Measurements from ENCODE around the gene USF1.
"Not testable (repeated sequence)": the region's sequence is repeated elsewhere in the genome, so short reads cannot be mapped to it uniquely, and the experiment has no call there.

The USF1 gene

GRCh38 chr1:161017756-161018630 lies 27.8 kb downstream of the USF1 start:
- DNase-seq (ENCODE audit: low read depth) = no peak
- H3K4me3 ChIP-seq (ENCODE audit: control insufficient read depth, low read depth, low read length) = no peak overlapping the region
- TF ChIP-seq CTCF (conservative IDR thresholded peaks at IDR 0.05; ENCODE audit: control insufficient read depth, insufficient read depth, low read depth, low read length) = no peak

- DNase-seq (ENCODE audit: low read depth); H3K4me3 ChIP-seq (ENCODE audit: control insufficient read depth, low read depth, low read length): not testable (repeated sequence)
Observed at GRCh38 chr1:161017181-161017580, 28.6 kb downstream of the USF1 start.

DNA sequence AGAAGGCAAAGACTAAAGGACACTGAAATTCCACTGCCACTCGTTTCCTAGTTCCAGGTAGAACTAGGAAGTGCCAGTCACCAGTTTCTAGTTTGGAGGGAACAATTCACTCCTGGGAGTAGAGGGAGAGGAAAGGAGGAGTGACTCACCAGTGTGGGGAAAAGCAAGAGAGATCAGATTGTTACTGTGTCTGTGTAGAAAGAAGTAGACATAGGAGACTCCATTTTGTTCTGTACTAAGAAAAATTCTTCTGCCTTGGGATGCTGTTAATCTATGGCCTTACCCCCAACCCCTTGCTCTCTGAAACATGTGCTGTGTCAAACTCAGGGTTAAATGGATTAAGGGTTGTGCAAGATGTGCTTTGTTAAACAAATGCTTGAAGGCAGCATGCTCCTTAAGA lies 29.1 kb downstream of the USF1 start:
- DNase-seq (ENCODE audit: low read depth); H3K4me3 ChIP-seq (ENCODE audit: control insufficient read depth, low read depth, low read length): not testable (repeated sequence)

DNA sequence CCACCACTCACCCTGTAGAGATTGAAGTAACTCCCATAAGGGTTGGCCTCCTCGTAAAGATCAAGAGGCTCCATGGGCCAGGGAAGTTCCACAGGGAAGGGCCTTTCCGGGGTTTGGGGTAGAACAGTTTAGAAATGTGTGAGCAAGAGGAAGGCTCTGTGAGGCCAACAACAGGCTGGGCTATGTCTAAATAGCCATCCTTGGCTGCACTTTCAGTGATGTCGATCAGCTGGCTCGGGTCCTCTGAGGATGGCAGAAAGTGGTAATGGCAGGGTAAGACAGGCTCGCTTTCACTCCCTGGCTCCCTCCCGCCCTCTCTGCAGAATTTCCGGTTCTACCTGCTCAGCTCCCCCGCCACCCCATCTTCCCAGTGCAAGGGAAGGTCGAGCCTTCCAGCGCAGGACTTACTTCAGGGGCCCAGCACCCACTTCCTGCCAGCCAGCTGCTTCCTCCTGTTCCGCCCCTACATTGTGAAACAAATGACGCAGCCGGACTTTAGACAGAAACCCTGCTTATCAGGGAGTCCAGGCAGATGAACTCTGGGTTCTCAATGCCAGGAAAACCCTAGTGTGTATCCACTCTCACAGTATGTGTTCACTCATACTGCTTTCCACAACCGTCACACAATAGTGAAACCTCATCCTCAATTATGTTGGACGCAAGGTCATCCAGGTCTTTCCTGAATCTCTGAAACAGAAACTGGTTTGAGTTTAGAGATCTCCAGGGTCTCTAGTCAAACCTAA lies 32.1 kb downstream of the USF1 start:
- TF ChIP-seq CTCF (conservative IDR thresholded peaks at IDR 0.05; ENCODE audit: control insufficient read depth, insufficient read depth, low read depth, low read length) = no peak
- H3K4me3 ChIP-seq (ENCODE audit: control insufficient read depth, low read depth, low read length) = no peak overlapping the region
- peak; percentile 29 for DNase-seq (ENCODE audit: low read depth)

GRCh38 chr1:161013131-161013487 lies 32.7 kb downstream of the USF1 start:
- DNase-seq (ENCODE audit: low read depth) = no peak
- TF ChIP-seq CTCF (conservative IDR thresholded peaks at IDR 0.05; ENCODE audit: control insufficient read depth, insufficient read depth, low read depth, low read length) = no peak
- no peak overlapping the region for H3K4me3 ChIP-seq (ENCODE audit: control insufficient read depth, low read depth, low read length)

DNA sequence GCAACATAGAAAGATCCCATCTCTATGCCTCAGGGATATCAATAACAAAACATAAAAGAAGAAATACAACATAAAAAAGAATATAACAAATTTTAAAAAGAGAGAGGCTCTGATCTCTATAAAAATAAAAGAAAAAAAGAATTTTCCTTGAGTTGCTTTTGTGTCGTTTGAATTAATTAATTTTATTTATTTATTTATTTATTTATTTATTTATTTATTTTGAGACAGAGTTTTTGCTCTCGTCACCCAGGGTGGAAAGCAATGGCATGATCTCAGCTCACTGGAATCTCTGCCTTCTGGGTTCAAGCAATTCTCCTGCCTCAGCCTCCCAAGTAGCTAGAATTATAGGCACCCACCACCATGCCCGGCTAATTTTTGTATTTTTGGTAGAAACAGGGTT lies 33.4 kb downstream of the USF1 start:
- no peak for DNase-seq (ENCODE audit: low read depth)
- no peak overlapping the region for H3K4me3 ChIP-seq (ENCODE audit: control insufficient read depth, low read depth, low read length)
- no peak for TF ChIP-seq CTCF (conservative IDR thresholded peaks at IDR 0.05; ENCODE audit: control insufficient read depth, insufficient read depth, low read depth, low read length)

DNA sequence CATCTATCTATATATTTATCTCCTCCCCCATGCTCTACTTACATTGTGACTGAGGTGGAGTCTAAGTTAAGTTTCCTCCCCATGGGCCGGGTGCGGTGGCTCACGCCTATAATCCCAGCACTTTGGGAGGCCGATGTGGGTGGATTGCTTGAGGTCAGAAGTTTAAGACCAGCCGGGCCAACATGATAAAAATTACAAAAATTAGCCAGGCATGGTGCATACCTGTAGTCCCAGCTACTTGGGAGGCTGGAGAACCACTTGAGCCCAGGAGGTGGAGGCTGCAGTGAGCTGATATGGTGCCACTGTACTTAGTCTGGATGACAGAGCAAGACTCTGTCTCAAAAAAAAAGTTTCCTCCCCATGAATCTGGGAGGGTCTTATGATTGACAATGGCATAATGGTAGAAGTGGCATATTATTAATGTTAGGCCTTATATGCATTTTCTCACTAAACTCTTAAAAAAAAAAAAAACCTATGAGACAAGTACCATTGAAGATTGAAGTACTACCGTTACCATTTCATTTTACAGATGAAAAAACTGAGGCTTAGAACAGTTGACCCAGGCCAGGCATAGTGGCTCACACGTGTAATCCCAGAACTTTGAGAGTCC lies 36.1 kb downstream of the USF1 start:
- TF ChIP-seq CTCF (conservative IDR thresholded peaks at IDR 0.05; ENCODE audit: control insufficient read depth, insufficient read depth, low read depth, low read length) = no peak
- H3K4me3 ChIP-seq (ENCODE audit: control insufficient read depth, low read depth, low read length) = no peak overlapping the region
- DNase-seq (ENCODE audit: low read depth) = no peak
